IMR-90 (cell line): ENCODE results near the gene MTUS2. TPM values are rescaled to one million over a fixed set of nuclear protein-coding genes. Genes with fewer than 3 reads are reported as not detected.

Experiments
- ATAC-seq: fragments of 200-7000 bp; cut with Tn5 transposase; 2 replicates; pipeline ENCODE4 v1.9.1; 2020; ENCODE audit warnings: low read depth, mild to moderate bottlenecking, moderate library complexity
- BruUV-seq: library from RNA; stranded (reverse); fragments of 400-500 nt; replicated peaks from 2 replicates; lab custom pipeline; 2021; lab: Mats Ljungman, UMichigan
- CTCF ChIA-PET: fragments of 300-600 bp; formaldehyde crosslinking; extraction: SDS; loops from one replicate; lab custom pipeline; 2021; ENCODE audit warnings: antibody characterized with exemption; lab: Yijun Ruan, JAX
- POLR2A ChIA-PET: fragments of 300-600 bp; sonication (Branson Sonifier 250); formaldehyde crosslinking; loops from one replicate; lab custom pipeline; 2022; ENCODE audit warnings: antibody characterized with exemption; ENCODE audit not compliant: unreplicated experiment; lab: Charles Lee
- DNase-seq: peaks from one replicate; pipeline ENCODE4 v3.0.0; 2013
- H2AFZ ChIP-seq: replicated peaks from 2 replicates; pipeline ENCODE3; 2013; ENCODE audit warnings: low read length, mild to moderate bottlenecking; ENCODE audit not compliant: poor library complexity
- H2AK5ac ChIP-seq: 2 replicates; pipeline ENCODE4 v1.6.1; 2013; ENCODE audit warnings: low read depth, low read length, inconsistent platforms
- H2AK9ac ChIP-seq: replicated peaks from 2 replicates; pipeline ENCODE3; 2013; ENCODE audit warnings: mild to moderate bottlenecking, low read depth, low read length, moderate library complexity; ENCODE audit not compliant: poor library complexity
- H2BK120ac ChIP-seq: 2 replicates; pipeline ENCODE4 v1.6.1; 2013; ENCODE audit warnings: low read depth, low read length, inconsistent platforms
- H2BK15ac ChIP-seq: 3 replicates; pipeline ENCODE4 v1.6.1; 2013; ENCODE audit warnings: low read depth, low read length, inconsistent platforms
- H2BK20ac ChIP-seq: 2 replicates; pipeline ENCODE4 v1.6.1; 2013; ENCODE audit warnings: low read depth, mild to moderate bottlenecking, inconsistent platforms, low read length, moderate library complexity
- H2BK5ac ChIP-seq: 2 replicates; pipeline ENCODE4 v1.6.1; 2013; ENCODE audit warnings: mild to moderate bottlenecking, low read depth, low read length, inconsistent platforms; ENCODE audit not compliant: poor library complexity, severe bottlenecking
- H3K14ac ChIP-seq: replicated peaks from 2 replicates; pipeline ENCODE4 v1.6.1; 2013; ENCODE audit warnings: low read depth, low read length, inconsistent platforms
- H3K18ac ChIP-seq: 2 replicates; pipeline ENCODE4 v1.6.1; 2013; ENCODE audit warnings: low read depth, low read length, control low read depth
- H3K23ac ChIP-seq: 2 replicates; pipeline ENCODE4 v1.6.1; 2013; ENCODE audit warnings: low read depth, low read length, inconsistent platforms
- H3K27ac ChIP-seq: 2 replicates; pipeline ENCODE4 v1.5.1; 2013; ENCODE audit warnings: mild to moderate bottlenecking, control low read depth, low read length; ENCODE audit not compliant: insufficient read depth
- H3K27me3 ChIP-seq: 2 replicates; pipeline ENCODE4 v1.6.1; 2013; ENCODE audit warnings: low read length; ENCODE audit not compliant: control insufficient read depth, insufficient read depth
- H3K36me3 ChIP-seq: 2 replicates; pipeline ENCODE4 v1.6.1; 2013; ENCODE audit warnings: low read length, mixed read lengths; ENCODE audit not compliant: control insufficient read depth, insufficient read depth
- H3K4ac ChIP-seq: 2 replicates; pipeline ENCODE4 v1.6.1; 2013; ENCODE audit warnings: low read depth, low read length, inconsistent platforms
- H3K4me1 ChIP-seq: 2 replicates; pipeline ENCODE4 v1.6.1; 2013; ENCODE audit warnings: low read length, mixed read lengths; ENCODE audit not compliant: control insufficient read depth, insufficient read depth
- H3K4me2 ChIP-seq: 2 replicates; pipeline ENCODE4 v1.6.1; 2013; ENCODE audit warnings: low read depth, mild to moderate bottlenecking, control low read depth, low read length, moderate library complexity
- H3K4me3 ChIP-seq: 2 replicates; pipeline ENCODE4 v1.5.1; 2013; ENCODE audit warnings: low read depth, mild to moderate bottlenecking, control low read depth, low read length, moderate library complexity; ENCODE audit not compliant: insufficient read depth
- H3K56ac ChIP-seq: 2 replicates; pipeline ENCODE4 v1.6.1; 2013; ENCODE audit warnings: low read length, inconsistent platforms; ENCODE audit not compliant: insufficient read depth; ENCODE audit errors: extremely low read depth
- H3K79me1 ChIP-seq, 2 experiments: 2 replicates each; pipeline ENCODE4 v1.6.1; 2013; ENCODE audit warnings: low read length in 2 of 2, inconsistent platforms in 1 of 2, low read depth in 1 of 2
- H3K9ac ChIP-seq: 2 replicates; pipeline ENCODE4 v1.6.1; 2013; ENCODE audit warnings: low read depth, low read length, control low read depth
- H3K9me1 ChIP-seq: 2 replicates; pipeline ENCODE4 v1.6.1; 2013; ENCODE audit warnings: low read length, inconsistent platforms; ENCODE audit not compliant: insufficient read depth
- H3K9me3 ChIP-seq: 2 replicates; pipeline ENCODE4 v1.6.1; 2013; ENCODE audit warnings: low read length; ENCODE audit not compliant: control insufficient read depth, insufficient read depth
- H4K20me1 ChIP-seq: 2 replicates; pipeline ENCODE4 v1.6.1; 2013; ENCODE audit warnings: low read length, inconsistent platforms; ENCODE audit not compliant: insufficient read depth
- H4K5ac ChIP-seq: 2 replicates; pipeline ENCODE4 v1.6.1; 2013; ENCODE audit warnings: mild to moderate bottlenecking, low read depth, low read length, control low read depth
- H4K8ac ChIP-seq, 2 experiments: 2 replicates each; pipeline ENCODE4 v1.6.1; 2013; ENCODE audit warnings: low read depth in 2 of 2, low read length in 2 of 2, control low read depth in 1 of 2, inconsistent platforms in 1 of 2
- H4K91ac ChIP-seq: 2 replicates; pipeline ENCODE4 v1.6.1; 2013; ENCODE audit warnings: low read depth, low read length, inconsistent platforms; ENCODE audit not compliant: insufficient read depth
- BHLHE40 ChIP-seq: fragments of 150-350 bp; IDR thresholded peaks from 2 replicates; pipeline ENCODE4 v1.6.1; 2016; ENCODE audit warnings: mild to moderate bottlenecking, low read depth, low read length
- CEBPB ChIP-seq: IDR thresholded peaks from 2 replicates; pipeline ENCODE4 v1.6.1; 2012; ENCODE audit warnings: low read depth, low read length, improper control_type of control experiment
- CTCF ChIP-seq: conservative IDR thresholded peaks from 2 replicates; pipeline ENCODE4 v1.5.1; 2012; ENCODE audit warnings: mild to moderate bottlenecking, low read depth, low read length, improper control_type of control experiment
- ELK1 ChIP-seq: fragments of 150-350 bp; IDR thresholded peaks from 2 replicates; pipeline ENCODE4 v1.6.1; 2016; ENCODE audit warnings: low read depth, mild to moderate bottlenecking, low read length, moderate library complexity, borderline replicate concordance
- FOS ChIP-seq: fragments of 150-350 bp; IDR thresholded peaks from 2 replicates; pipeline ENCODE4 v1.6.1; 2016; ENCODE audit warnings: low read depth, low read length
- MAFK ChIP-seq: IDR thresholded peaks from 2 replicates; pipeline ENCODE4 v1.6.1; 2012; ENCODE audit warnings: low read depth, low read length, improper control_type of control experiment
- MAZ ChIP-seq: IDR thresholded peaks from 2 replicates; pipeline ENCODE4 v1.6.1; 2012; ENCODE audit warnings: low read depth, mild to moderate bottlenecking, low read length, improper control_type of control experiment, moderate library complexity, borderline replicate concordance
- MXI1 ChIP-seq: IDR thresholded peaks from 2 replicates; pipeline ENCODE4 v1.6.1; 2012; ENCODE audit warnings: low read depth, mild to moderate bottlenecking, low read length, moderate library complexity, borderline replicate concordance
- POLR2A ChIP-seq: IDR thresholded peaks from 2 replicates; pipeline ENCODE4 v1.6.1; 2012; ENCODE audit warnings: mild to moderate bottlenecking, low read depth, low read length
- RAD21 ChIP-seq: IDR thresholded peaks from 2 replicates; pipeline ENCODE4 v1.6.1; 2012; ENCODE audit warnings: low read length, improper control_type of control experiment
- RCOR1 ChIP-seq: IDR thresholded peaks from 2 replicates; pipeline ENCODE4 v1.6.1; 2012; ENCODE audit warnings: mild to moderate bottlenecking, low read length, improper control_type of control experiment; ENCODE audit not compliant: insufficient replicate concordance
- RFX5 ChIP-seq: IDR thresholded peaks from 2 replicates; pipeline ENCODE4 v1.8.0; 2012; ENCODE audit warnings: low read depth, mild to moderate bottlenecking, low read length, moderate library complexity
- SMC3 ChIP-seq: fragments of 150-350 bp; IDR thresholded peaks from 2 replicates; pipeline ENCODE4 v1.6.1; 2016; ENCODE audit warnings: low read depth, mild to moderate bottlenecking, antibody characterized with exemption, low read length, moderate library complexity
- USF2 ChIP-seq: fragments of 150-350 bp; IDR thresholded peaks from 2 replicates; pipeline ENCODE4 v1.6.1; 2017; ENCODE audit warnings: mild to moderate bottlenecking, antibody characterized with exemption, low read length, low read depth
- WGBS, 2 experiments: methylation state at CpG; one replicate each; pipeline versions ENCODE4 v1.1.5 to v1.1.7; 2013; ENCODE audit warnings: missing lambda C conversion rate in 2 of 2; ENCODE audit not compliant: insufficient read length in 1 of 2; ENCODE audit errors: extremely low coverage in 2 of 2; 5-methylcytosine and 5-hydroxymethylcytosine counted together
- dilution Hi-C: fragments of 300-500 bp; cut with HindIII; formaldehyde crosslinking; loops from one replicate; pipeline ENCODE4 v1.14.3; 2018; ENCODE audit warnings: low sequenced_read_pairs; ENCODE audit not compliant: unreplicated experiment
- in situ Hi-C: fragments of 300-500 bp; cut with MboI; formaldehyde crosslinking; loops from 3 replicates; pipeline ENCODE4 v1.14.3; 2019; ENCODE audit warnings: low sequenced_read_pairs, inconsistent platforms, mixed read lengths
- intact Hi-C: fragments of 100-400 bp; cut with micrococcal nuclease; formaldehyde crosslinking; loops from 2 replicates; pipeline ENCODE4 v1.10.0; 2022
- polyA plus RNA-seq, 3 experiments: library from polyadenylated mRNA; depleted of rRNA; stranded (reverse); fragments of >200 nt; gene quantifications; 2 replicates each; pipeline ENCODE4 v1.2.3, GENCODE V29; 2012; ENCODE audit warnings: low replicate concordance in 1 of 3
- total RNA-seq: library from RNA; depleted of rRNA; stranded (reverse); fragments of >200 nt; gene quantifications from 2 replicates; pipeline ENCODE4 v1.2.3, GENCODE V29; 2012

The MTUS2 gene
- total and polyA plus RNA-seq, 2 of the 4 experiments (the other 2 are of a cell fraction), result under 0.01 to 0.02 TPM

GRCh38 chr13:29486551-29486950 is 666.4 kb downstream of the MTUS2 start:
- Histone ChIP-seq H3K9me1 (peaks cover 4% of the 10 kb centered on the region; the same call in 1 of the 2 replicates), H3K9me3 (no peaks in the 10 kb centered on the region), H4K91ac (no peak overlapping the region), H2AK5ac (no peak overlapping the region), H2BK5ac (no peak overlapping the region), H2BK120ac (no peak overlapping the region), H2AK9ac (no peak overlapping the region), H3K4ac (no peak overlapping the region), H3K9ac (no peak overlapping the region), H2AFZ (no peak overlapping the region), H3K56ac (no peak overlapping the region), H4K8ac (no peak overlapping the region), H4K20me1 (no peaks in the 10 kb centered on the region), H3K4me1 (no peaks in the 10 kb centered on the region), H3K4me2 (no peak overlapping the region), H3K79me1 (no peaks in the 10 kb centered on the region), H2BK15ac (no peak overlapping the region), H3K27ac (no peak overlapping the region), H4K5ac (no peak overlapping the region), H3K14ac (no peak overlapping the region), H3K18ac (no peak overlapping the region), H3K23ac (no peak overlapping the region), H3K27me3 (peaks cover 56% of the 10 kb centered on the region), H3K4me3 (no peak overlapping the region), H2BK20ac (no peak overlapping the region), H3K36me3 (no peaks in the 10 kb centered on the region)
- no peak for TF ChIP-seq BHLHE40
- no peak for TF ChIP-seq MAFK
- no peak for TF ChIP-seq RAD21
- no peak for TF ChIP-seq RFX5
- TF ChIP-seq FOS, result no peak
- no peak for TF ChIP-seq SMC3
- no peak for TF ChIP-seq MXI1
- no peak for TF ChIP-seq CTCF
- TF ChIP-seq USF2, result no peak
- no peak for TF ChIP-seq POLR2A
- TF ChIP-seq RCOR1, result no peak
- TF ChIP-seq MAZ, result no peak
- TF ChIP-seq ELK1, result no peak
- TF ChIP-seq CEBPB, result no peak
- CTCF ChIA-PET, result no interaction called here
- POLR2A ChIA-PET, result no interaction called here
- dilution Hi-C loops (no loop called here), intact Hi-C loops (no loop called here), in situ Hi-C loops (no loop called here)
- WGBS, 2 experiments, result no CpG with 5 or more reads among the region's 3 CpGs
- no peak for ATAC-seq
- DNase-seq, result no peak
- BruUV-seq, result no TSS peak
